Lung microvascular endothelial cell (primary cell): ENCODE results near the gene RABGGTA. TPM values are rescaled to one million over a fixed set of nuclear protein-coding genes. Genes with fewer than 3 reads are reported as not detected.
A peak's percentile ranks its signal among the peaks of the same experiment; 100 is the strongest.

Source experiments
- DNase-seq, 2 donors: peaks; one replicate each; pipeline versions ENCODE4 v3.0.0 to v3.0.0-alpha.2; 2010; ENCODE audit warnings: low read depth in 2 of 2
- total RNA-seq: library from RNA; depleted of rRNA; stranded (reverse); fragments of >200 nt; gene quantifications from 2 replicates; pipeline ENCODE4 v1.2.1, GENCODE V29; 2014

RABGGTA gene
- total RNA-seq, 1 donor from 2014 or later = 17.3 TPM

- DNase-seq = no peak
Measured at GRCh38 chr14:24280797-24281460, 9.5 kb upstream of the RABGGTA start.

GRCh38 chr14:24279301-24280186, 8.1 kb upstream of the RABGGTA start:
- peak; percentile 12 for DNase-seq

DNA sequence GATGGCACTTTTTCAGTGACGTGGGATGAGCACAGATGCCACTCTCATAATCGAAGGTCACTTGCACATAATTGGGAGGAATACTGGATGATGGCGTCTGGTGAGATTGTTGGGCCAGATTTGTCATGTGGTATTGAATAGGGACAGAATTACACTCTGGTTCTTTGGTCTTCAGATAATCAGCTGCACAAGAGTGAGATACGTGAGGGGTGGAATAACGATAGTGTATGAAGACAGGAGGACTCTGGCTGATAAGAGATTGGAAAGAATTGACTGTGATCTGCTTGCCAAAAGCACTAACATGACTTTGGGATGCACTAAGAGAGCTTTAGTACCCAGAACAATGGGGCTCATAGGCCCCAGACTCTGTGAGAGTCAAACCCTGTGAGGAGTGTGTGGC, 7.0 kb upstream of the RABGGTA start:
- no peak for DNase-seq

GRCh38 chr14:24277606-24278321, 6.4 kb upstream of the RABGGTA start:
- no peak for DNase-seq

DNA sequence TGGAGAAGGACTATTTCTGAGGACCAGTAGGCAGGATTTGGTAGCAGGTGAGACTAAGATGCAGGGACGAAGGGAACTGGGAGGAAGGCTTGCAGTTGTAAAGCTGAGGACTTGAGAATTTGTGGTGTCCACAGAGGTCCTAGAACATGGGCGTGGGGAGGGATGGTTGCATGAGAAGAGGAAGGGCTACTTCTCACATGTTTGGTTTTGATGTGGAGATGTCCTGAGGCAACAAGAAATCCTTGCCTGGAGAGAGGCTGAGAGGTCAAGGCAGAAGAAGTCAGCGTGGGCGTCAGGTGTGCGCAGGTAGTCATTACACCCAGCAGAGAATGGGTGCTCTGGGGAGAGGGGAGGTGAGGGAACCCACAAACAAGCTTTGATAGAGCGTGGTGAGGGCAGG, 5.7 kb upstream of the RABGGTA start:
- DNase-seq = no peak

DNA sequence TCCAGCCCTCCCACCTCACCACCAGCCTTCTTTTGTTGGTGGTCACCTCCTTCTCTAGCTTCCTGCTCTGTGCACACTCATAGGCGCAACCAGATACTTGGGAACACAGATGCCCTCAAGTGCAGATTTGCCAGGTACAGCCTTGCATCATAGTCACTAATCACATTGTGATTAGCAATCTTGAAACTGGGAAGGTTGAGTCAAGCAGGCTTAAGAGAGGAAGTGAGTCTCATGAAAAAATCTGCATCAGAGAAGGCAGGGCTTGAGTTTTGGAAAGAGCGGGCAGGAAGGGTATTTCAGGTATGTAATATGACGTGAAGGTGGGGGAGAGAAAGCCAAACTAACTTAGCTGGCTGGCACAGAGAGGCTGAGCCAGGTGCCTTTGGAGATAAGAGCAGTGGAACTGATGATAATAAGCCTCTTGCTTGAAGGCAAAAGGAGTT, 2.7 kb upstream of the RABGGTA start:
- DNase-seq = no peak

DNA sequence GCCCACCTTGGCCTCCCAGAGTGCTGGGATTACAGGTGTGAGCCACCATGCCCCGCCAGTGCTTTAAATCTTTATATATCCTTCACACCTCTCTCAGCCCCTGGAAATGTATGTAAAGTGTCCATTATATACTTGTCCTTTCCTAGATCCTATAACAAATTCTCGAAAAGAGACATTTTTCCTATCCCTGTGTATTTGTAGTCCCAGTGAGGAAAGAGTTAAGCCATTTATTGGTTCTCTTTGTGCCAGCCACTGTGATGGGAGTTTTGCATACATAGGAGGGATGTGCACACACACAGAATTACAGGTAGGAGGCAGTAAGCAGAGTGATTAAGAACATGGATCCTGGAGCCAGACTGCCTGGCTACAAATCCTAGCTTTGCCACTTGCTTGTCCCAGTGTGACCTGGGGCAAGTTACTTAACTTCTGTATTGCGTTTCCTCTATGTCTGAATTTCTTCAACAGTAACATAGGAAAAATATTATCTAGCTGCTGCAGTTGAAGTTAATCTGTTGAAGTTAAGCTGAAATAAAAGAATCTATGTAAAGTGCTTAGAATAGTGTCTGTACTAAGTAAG, 2.1 kb upstream of the RABGGTA start:
- DNase-seq = peak in 1 of 2 donors; percentile 12

DNA sequence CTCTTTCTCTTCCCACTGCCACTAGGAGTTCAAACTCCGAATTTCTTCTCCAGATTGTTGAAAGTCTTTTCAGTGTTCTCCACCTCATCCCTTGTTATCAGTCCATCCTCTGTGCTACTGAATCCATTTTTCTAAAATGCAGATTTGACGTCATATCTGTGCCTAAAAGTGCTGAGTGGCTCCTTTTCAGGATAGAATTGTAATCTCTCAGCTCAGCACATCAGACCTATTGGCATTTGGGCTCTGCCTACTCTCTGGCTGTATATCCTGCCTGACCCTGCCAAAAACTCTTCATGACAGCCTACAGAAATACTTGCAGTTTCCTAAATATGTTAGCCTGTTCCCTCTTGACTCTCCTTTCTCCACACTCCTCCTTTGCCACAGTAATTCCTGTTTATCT, 1.1 kb upstream of the RABGGTA start:
- no peak for DNase-seq

DNA sequence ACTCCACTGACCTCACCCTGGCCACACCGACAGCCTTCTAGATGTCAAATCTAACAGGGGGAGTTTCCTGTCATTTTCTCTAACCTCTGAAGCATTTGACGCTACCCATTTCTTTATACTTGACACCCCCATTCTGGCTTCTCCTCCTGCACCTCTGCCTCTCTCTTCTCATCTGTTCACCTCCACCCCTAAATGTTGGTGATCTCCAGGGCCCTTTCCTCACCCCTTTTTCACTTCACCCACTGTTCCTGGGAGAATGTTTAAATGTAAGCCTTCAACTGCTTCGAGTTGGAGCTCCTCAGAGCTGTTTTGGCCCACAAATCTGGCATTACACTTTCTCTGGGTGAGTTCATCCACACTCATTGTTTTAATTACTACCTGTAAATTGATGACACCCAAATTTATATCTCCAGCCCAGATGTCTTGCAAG, 452 bp upstream of the RABGGTA start:
- DNase-seq = no peak

GRCh38 chr14:24270537-24271133, 762 bp downstream of the RABGGTA start:
- DNase-seq = no peak

DNA sequence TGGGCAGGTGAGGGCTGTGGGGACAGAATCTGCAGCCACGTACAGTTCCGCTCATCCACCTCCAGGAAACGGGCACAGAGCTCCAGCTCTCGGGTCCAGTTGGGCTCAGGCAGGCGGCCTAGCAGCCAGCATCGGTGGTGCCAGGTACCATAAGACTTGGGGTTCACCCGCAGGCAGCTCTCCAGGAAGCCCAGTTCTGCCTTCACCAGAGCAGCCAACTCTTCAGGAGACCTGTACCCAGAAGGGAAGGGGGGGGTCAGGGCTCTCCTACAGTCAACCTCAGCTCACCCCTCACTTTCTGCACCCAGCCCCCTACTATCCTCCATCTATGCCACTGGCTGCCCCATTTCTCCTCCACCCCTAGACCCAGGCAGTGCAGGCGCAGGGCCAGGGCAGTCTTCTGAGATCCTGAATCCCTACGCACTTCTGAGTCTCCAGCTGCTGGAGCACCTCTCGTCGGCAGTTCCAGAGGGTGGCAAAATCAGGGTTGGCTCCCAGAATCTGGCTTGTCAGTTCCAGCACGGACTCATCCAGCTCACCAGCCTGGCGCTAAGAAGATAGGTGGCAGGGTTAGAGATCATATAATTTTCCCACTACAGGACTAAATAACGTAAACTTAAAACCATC, 1.4 kb downstream of the RABGGTA start:
- DNase-seq = no peak

- DNase-seq = no peak
Measured at GRCh38 chr14:24269368-24269767, 2.0 kb downstream of the RABGGTA start.

DNA sequence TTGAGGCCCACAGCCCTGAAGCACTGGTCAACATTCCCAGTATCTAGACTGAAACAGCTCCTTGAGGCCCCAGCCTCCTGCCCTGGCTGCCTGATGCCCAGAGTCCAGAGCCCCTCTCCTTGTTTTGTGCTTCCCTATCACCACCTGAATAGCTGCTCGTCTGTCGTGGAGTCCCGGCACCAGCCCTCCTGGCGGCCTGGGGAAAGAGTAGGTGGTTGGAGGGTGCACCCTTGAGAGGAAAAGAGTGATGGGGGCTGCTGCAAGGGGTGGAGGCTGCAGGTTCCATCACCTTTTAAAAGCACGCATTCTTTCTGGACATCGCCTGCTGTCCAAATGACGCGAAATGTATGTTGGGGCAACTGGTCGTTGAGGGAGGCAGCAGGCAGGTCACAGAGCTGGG, 3.2 kb downstream of the RABGGTA start:
- no peak for DNase-seq

DNA sequence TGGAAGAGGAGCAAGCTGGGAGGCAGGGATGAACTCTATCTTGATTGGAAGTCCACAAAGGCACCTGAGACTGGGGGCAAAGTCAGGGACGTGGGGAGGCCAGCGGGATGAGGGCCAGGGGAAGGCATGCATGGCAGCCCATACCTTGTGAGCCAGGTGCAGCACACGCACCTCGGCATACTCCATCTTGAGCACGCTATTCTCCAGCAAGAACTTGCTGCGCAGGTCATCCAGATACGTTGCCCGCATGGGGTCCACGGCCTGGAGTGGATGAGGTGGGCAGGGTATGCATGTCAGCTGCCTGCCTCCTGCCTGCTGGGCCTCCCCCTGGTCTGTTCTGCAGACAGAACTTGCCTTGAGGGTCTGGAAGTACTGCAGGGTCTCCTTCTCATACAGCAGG, 3.9 kb downstream of the RABGGTA start:
- DNase-seq = no peak

- no peak for DNase-seq
Measured at GRCh38 chr14:24266344-24267244, 4.8 kb downstream of the RABGGTA start.

- no peak for DNase-seq
Measured at GRCh38 chr14:24264298-24264697, 7.1 kb downstream of the RABGGTA start.

DNA sequence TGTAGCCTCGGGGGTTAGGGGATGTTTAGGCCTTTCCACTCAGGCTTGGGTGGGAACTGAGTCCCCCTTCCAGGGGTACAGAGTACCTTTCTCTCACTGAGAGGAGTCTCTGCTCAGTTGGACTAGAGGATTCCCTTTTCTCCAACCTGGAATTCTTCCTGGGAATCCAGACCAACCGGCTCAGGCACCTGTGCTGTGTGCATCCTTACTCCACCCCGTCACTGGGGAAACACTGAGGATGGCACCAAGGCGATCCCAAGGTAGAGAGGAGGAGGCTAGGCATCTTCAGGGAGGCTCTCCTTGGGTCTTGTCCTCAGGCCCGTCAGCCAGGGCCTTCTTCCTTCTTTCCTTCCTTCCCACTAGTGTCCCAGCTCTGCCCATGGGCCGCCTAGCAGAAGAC, 7.5 kb downstream of the RABGGTA start:
- no peak for DNase-seq

GRCh38 chr14:24262821-24263733, 8.3 kb downstream of the RABGGTA start, which contains the start of gene TGM1:
TSS of gene TGM1 (minus strand) at chr14:24263177. CDS start at chr14:24262352, 825 bp downstream.
- no peak for DNase-seq

GRCh38 chr14:24261969-24262327, 9.4 kb downstream of the RABGGTA start:
- DNase-seq = no peak
